ENCODE results near the gene DLX4. TPM values are rescaled to one million over a fixed set of nuclear protein-coding genes. Genes with fewer than 3 reads are reported as not detected.
A peak's percentile ranks its signal among the peaks of the same experiment; 100 is the strongest.

The DLX4 gene
- total and polyA plus RNA-seq, 2 donors (not counting 1 experiment from before 2014, with no cell fraction given) = 0.17 to 0.88 TPM

- intact Hi-C loops (cut with micrococcal nuclease) = no loop called here
- Mint-ChIP-seq H3K9me3 (ENCODE audit: insufficient read depth) (no peaks in the 10 kb centered on the region), H3K27ac (peak overlapping the region; percentile 53), H3K4me1 (peaks cover 22% of the 10 kb centered on the region), H3K4me3 (no peak overlapping the region), H3K27me3 (peaks cover 64% of the 10 kb centered on the region)
- Histone ChIP-seq H3K27ac (ENCODE audit: low read length in 2 of 2) (no peak overlapping the region), H3K4me2 (replicated peaks; ENCODE audit: low read depth, low read length, poor library complexity, severe bottlenecking) (no peak overlapping the region), H2AFZ (ENCODE audit: insufficient read depth, low read depth, low read length, poor library complexity, severe bottlenecking) (no peak overlapping the region), H3K36me3 (replicated peaks in 1 of 2; ENCODE audit: control extremely low read depth in 1 of 2, control insufficient read depth in 1 of 2, extremely low read depth in 1 of 2, insufficient read depth in 2 of 2, low read length in 1 of 2) (no peaks in the 10 kb centered on the region), H3K4me3 (ENCODE audit: control extremely low read depth in 1 of 5, extremely low read depth in 1 of 5, insufficient read depth in 1 of 5, low read depth in 2 of 5, low read length in 4 of 5) (no peak overlapping the region), H4K20me1 (ENCODE audit: control insufficient read depth, insufficient read depth, low read length, poor library complexity, severe bottlenecking) (no peaks in the 10 kb centered on the region), H3K9ac (ENCODE audit: low read length) (no peak overlapping the region), H3K9me3 (ENCODE audit: control extremely low read depth in 1 of 3, control insufficient read depth in 2 of 3, insufficient read depth in 1 of 3, low read length in 2 of 3) (peaks cover 0 to 28% (median 0%) of the 10 kb centered on the region in 3 donors), H3K4me1 (ENCODE audit: control insufficient read depth in 2 of 2, insufficient read depth in 2 of 2, low read length in 2 of 2) (peaks cover 26 to 36% of the 10 kb centered on the region in 2 donors), H3K79me2 (ENCODE audit: control insufficient read depth, insufficient read depth, low read length) (no peaks in the 10 kb centered on the region), H3K27me3 (replicated peaks in 1 of 4; ENCODE audit: control extremely low read depth in 1 of 4, control insufficient read depth in 3 of 4, insufficient read depth in 4 of 4, low read length in 3 of 4) (peaks cover 0 to 67% (median 53%) of the 10 kb centered on the region in 4 experiments)
- POLR2A ChIA-PET = interaction anchor here (0.7 kb wide), 1 partner anchor 11 kb away, joined by 11 read pairs; no protein-coding TSS in a partner anchor
- CTCF ChIA-PET = interaction anchor here (0.8 to 2.1 kb wide), 3 partner anchors 10 to 35 kb away, joined by 4 to 8 read pairs (median 5); no protein-coding TSS in a partner anchor
- TF ChIP-seq CTCF (IDR thresholded peaks at IDR 0.05) (no peak), EZH2 (IDR thresholded peaks at IDR 0.05; ENCODE audit: borderline replicate concordance, insufficient read depth, low read depth, low read length, poor library complexity, severe bottlenecking) (no peak)
- no CpG with 5 or more reads among the region's 11 CpGs for WGBS (ENCODE audit: insufficient coverage)
- ATAC-seq (ENCODE audit: low read depth) (no peak), DNase-seq (no peak)
Observed at GRCh38 chr17:49962599-49963308, 6.2 kb upstream of the DLX4 start.

GRCh38 chr17:49963309-49963625 is 5.7 kb upstream of the DLX4 start:
- peaks cover 30 to 41% of the 10 kb centered on the region in 2 donors for H3K4me1 ChIP-seq (ENCODE audit: control insufficient read depth in 2 of 2, insufficient read depth in 2 of 2, low read length in 2 of 2)
- TF ChIP-seq CTCF (IDR thresholded peaks at IDR 0.05) = no peak
- H3K27me3 ChIP-seq (replicated peaks in 1 of 4; ENCODE audit: control extremely low read depth in 1 of 4, control insufficient read depth in 3 of 4, insufficient read depth in 4 of 4, low read length in 3 of 4) = peaks cover 0 to 70% (median 56%) of the 10 kb centered on the region in 4 experiments
- Mint-ChIP-seq H3K27ac (peak overlapping the region; percentile 53), H3K4me3 (no peak overlapping the region), H3K4me1 (peaks cover 25% of the 10 kb centered on the region), H3K27me3 (peaks cover 69% of the 10 kb centered on the region), H3K9me3 (ENCODE audit: insufficient read depth) (no peaks in the 10 kb centered on the region)
- ATAC-seq (ENCODE audit: low read depth) = no peak
- no peaks in the 10 kb centered on the region for H4K20me1 ChIP-seq (ENCODE audit: control insufficient read depth, insufficient read depth, low read length, poor library complexity, severe bottlenecking)
- ChIA-PET CTCF (interaction anchor here (0.8 to 2.1 kb wide), 4 partner anchors 11 to 35 kb away, joined by 4 to 8 read pairs (median 6); no protein-coding TSS in a partner anchor), POLR2A (interaction anchor here (0.7 kb wide), 1 partner anchor 11 kb away, joined by 11 read pairs; no protein-coding TSS in a partner anchor)
- DNase-seq = no peak
- H3K9me3 ChIP-seq (ENCODE audit: control extremely low read depth in 1 of 3, control insufficient read depth in 2 of 3, insufficient read depth in 1 of 3, low read length in 2 of 3) = peaks cover 0 to 31% (median 0%) of the 10 kb centered on the region in 3 donors
- intact Hi-C loops (cut with micrococcal nuclease) = no loop called here
- no peaks in the 10 kb centered on the region for H3K36me3 ChIP-seq (replicated peaks in 1 of 2; ENCODE audit: control extremely low read depth in 1 of 2, control insufficient read depth in 1 of 2, extremely low read depth in 1 of 2, insufficient read depth in 2 of 2, low read length in 1 of 2)
- H3K79me2 ChIP-seq (ENCODE audit: control insufficient read depth, insufficient read depth, low read length) = no peaks in the 10 kb centered on the region
- H3K9ac ChIP-seq (ENCODE audit: low read length) = no peak overlapping the region
- WGBS (ENCODE audit: insufficient coverage) = no CpG with 5 or more reads among the region's 4 CpGs
- H3K4me2 ChIP-seq (replicated peaks; ENCODE audit: low read depth, low read length, poor library complexity, severe bottlenecking) = no peak overlapping the region
- no peak overlapping the region for H3K4me3 ChIP-seq (ENCODE audit: control extremely low read depth in 1 of 5, extremely low read depth in 1 of 5, insufficient read depth in 1 of 5, low read depth in 2 of 5, low read length in 4 of 5)
- H3K27ac ChIP-seq (ENCODE audit: low read length in 2 of 2) = no peak overlapping the region
- H2AFZ ChIP-seq (ENCODE audit: insufficient read depth, low read depth, low read length, poor library complexity, severe bottlenecking) = no peak overlapping the region
